T-helper 17 cell (primary cell): ENCODE measurements around the gene RARS2. TPM values are rescaled to one million over a fixed set of nuclear protein-coding genes. Genes with fewer than 3 reads are reported as not detected.

Experiments
- ATAC-seq: fragments of 150-1000 bp; cut with Tn5 transposase; 2 replicates; pipeline ENCODE4 v1.10.0; 2021; ENCODE audit warnings: mild to moderate bottlenecking, moderate library complexity
- DNase-seq, 3 donors: peaks; one replicate each; pipeline versions ENCODE4 v3.0.0 to v3.0.0-alpha.2; 2020 to 2021
- H3K9me3 ChIP-seq: one replicate; pipeline ENCODE4 v1.7.0; 2013; ENCODE audit warnings: low read length, mild to moderate bottlenecking; ENCODE audit not compliant: control insufficient read depth, poor library complexity, severe bottlenecking
- H3K27ac Mint-ChIP-seq: one replicate; pipeline ENCODE4 v1.8.0; 2022; ENCODE audit warnings: mild to moderate bottlenecking, moderate library complexity, mixed read lengths
- H3K27me3 Mint-ChIP-seq: one replicate; pipeline ENCODE4 v1.8.0; 2022; ENCODE audit warnings: mixed read lengths
- H3K36me3 Mint-ChIP-seq: one replicate; pipeline ENCODE4 v1.8.0; 2022; ENCODE audit warnings: low read depth, mixed read lengths
- H3K4me1 Mint-ChIP-seq: one replicate; pipeline ENCODE4 v1.8.0; 2022; ENCODE audit warnings: mild to moderate bottlenecking, mixed read lengths
- H3K4me3 Mint-ChIP-seq: one replicate; pipeline ENCODE4 v1.8.0; 2022; ENCODE audit warnings: mild to moderate bottlenecking, moderate library complexity, mixed read lengths
- total RNA-seq, 4 donors: library from RNA in 2 of 4; stranded (reverse) in 2 of 4; gene quantifications; one replicate each; pipeline ENCODE4 v1.2.3 and lab custom pipeline; 2022 to 2026

Gene RARS2
- total RNA-seq, 2 donors from 2014 or later: 22.8 to 26.6 TPM

DNA sequence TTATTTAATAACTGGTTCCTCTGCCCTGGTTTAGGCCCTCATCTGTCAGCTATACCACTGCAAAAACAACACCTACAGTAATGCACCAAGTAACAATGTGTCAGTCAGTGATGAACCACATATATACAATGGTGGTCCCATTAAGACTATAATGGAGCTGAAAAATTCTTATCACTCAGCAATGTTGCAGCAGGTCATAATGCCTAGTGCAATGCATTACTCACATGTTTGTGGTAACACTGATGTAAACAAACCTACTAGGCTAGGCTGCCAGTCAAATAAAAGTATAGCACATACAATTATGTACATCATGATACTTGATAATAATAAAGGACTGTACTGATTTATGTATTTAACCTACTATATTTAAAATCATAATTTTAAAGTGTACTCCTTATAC lies 31.3 kb downstream of the RARS2 start:
- Mint-ChIP-seq H3K36me3 (peaks cover 10% of the 10 kb centered on the region), H3K4me1 (peaks cover 11% of the 10 kb centered on the region), H3K27me3 (no peaks in the 10 kb centered on the region), H3K27ac (no peak overlapping the region), H3K4me3 (no peak overlapping the region)
- ATAC-seq (no peak), DNase-seq (no peak)
- no peaks in the 10 kb centered on the region for H3K9me3 ChIP-seq

DNA sequence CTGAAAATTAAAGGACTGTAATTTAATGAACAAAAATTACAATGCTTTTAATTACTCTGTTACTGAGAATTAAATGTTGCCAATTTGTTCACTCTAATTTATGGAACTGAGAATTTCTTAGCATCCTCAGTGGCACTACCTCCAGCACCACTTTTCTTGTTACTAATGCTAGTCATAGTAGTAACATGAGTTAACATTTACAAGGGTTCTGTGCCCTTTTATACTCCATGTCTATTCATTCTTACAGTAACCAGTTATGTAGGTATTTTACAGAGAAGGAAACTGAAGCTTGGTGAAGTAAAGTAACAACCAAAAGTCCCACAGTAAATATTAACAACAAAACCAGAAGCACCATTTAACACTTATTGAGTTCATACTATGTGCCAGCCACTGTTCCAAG lies 34.3 kb downstream of the RARS2 start:
- ATAC-seq: no peak
- H3K4me1 Mint-ChIP-seq: peaks cover 19% of the 10 kb centered on the region
- no peak for DNase-seq
- no peak overlapping the region for H3K27ac Mint-ChIP-seq
- no peaks in the 10 kb centered on the region for H3K27me3 Mint-ChIP-seq
- peaks cover 9% of the 10 kb centered on the region for H3K36me3 Mint-ChIP-seq
- no peaks in the 10 kb centered on the region for H3K9me3 ChIP-seq
- no peak overlapping the region for H3K4me3 Mint-ChIP-seq

DNA sequence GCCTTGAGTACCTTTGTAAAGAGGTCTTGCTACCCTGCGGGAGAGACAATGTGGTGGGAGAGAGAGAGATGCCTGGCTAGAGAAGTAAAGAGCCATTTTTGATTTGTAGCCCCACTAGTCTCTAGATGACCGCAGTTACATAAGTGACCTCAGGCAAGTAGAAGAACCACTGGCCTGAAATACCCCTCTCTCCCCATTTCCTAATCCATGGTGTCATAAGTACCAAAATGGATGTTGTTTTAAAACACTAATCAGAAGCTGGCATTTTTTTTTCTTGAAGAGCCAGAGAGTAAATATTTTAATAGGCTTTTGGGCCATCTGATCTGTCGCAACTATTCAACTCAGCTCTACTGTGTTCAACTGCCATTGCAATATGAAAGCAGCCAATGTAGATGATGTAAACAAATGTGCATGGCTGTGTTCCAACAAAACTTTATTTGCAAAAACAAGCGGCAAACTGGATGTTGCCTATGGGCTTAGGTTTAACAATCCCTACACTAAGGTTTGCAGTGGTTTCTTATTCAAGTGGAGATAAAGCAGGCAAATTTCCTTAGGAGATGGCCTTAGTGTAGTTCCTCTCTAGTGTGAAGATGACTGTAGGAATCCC lies 36.5 kb downstream of the RARS2 start:
- ATAC-seq (no peak), DNase-seq (no peak)
- H3K27me3 Mint-ChIP-seq: no peaks in the 10 kb centered on the region
- peaks cover 10% of the 10 kb centered on the region for H3K36me3 Mint-ChIP-seq
- peaks cover 20% of the 10 kb centered on the region for H3K4me1 Mint-ChIP-seq
- no peak overlapping the region for H3K4me3 Mint-ChIP-seq
- H3K9me3 ChIP-seq: no peaks in the 10 kb centered on the region
- peak overlapping the region; percentile 21 for H3K27ac Mint-ChIP-seq

DNA sequence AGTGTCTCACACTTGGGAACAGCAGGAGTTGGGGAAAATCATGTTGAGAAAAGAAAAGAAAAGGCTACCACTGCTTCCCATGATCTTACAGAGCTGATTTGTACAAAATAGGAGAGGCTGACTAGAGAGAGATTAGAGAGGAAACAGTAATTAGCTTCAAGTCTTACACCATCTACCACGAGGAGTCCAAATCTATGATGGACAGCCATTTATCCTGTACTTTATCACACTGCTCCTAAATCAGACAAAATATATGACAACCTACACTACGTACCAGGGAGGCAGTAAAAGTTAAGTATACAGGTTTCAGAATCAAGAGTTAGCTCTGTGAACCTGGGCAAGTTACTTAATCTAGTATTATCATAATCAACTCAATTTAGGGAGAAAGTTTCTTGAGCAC lies 38.0 kb downstream of the RARS2 start:
- peaks cover 8% of the 10 kb centered on the region for H3K36me3 Mint-ChIP-seq
- no peak overlapping the region for H3K4me3 Mint-ChIP-seq
- DNase-seq (no peak), ATAC-seq (no peak)
- H3K27me3 Mint-ChIP-seq: no peaks in the 10 kb centered on the region
- no peaks in the 10 kb centered on the region for H3K9me3 ChIP-seq
- H3K27ac Mint-ChIP-seq: peak overlapping the region; percentile 39
- H3K4me1 Mint-ChIP-seq: peaks cover 15% of the 10 kb centered on the region

DNA sequence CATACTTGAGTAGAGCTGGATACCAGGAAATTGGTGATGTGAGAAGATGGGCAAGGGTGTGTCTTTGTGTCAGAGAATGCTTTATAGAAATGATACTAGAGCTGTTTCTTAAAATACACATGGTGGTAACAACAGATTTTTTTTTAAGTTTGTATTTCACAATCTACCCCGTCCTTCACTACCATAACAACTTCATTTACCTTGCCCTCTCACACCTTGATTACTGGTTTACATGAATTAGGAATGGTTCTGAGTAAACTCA lies 45.4 kb downstream of the RARS2 start:
- H3K4me1 Mint-ChIP-seq: peaks cover 8% of the 10 kb centered on the region
- no peaks in the 10 kb centered on the region for H3K9me3 ChIP-seq
- ATAC-seq (no peak), DNase-seq (no peak)
- no peaks in the 10 kb centered on the region for H3K27me3 Mint-ChIP-seq
- peak overlapping the region; percentile 43 for H3K27ac Mint-ChIP-seq
- H3K4me3 Mint-ChIP-seq: no peak overlapping the region
- peaks cover 8% of the 10 kb centered on the region for H3K36me3 Mint-ChIP-seq

DNA sequence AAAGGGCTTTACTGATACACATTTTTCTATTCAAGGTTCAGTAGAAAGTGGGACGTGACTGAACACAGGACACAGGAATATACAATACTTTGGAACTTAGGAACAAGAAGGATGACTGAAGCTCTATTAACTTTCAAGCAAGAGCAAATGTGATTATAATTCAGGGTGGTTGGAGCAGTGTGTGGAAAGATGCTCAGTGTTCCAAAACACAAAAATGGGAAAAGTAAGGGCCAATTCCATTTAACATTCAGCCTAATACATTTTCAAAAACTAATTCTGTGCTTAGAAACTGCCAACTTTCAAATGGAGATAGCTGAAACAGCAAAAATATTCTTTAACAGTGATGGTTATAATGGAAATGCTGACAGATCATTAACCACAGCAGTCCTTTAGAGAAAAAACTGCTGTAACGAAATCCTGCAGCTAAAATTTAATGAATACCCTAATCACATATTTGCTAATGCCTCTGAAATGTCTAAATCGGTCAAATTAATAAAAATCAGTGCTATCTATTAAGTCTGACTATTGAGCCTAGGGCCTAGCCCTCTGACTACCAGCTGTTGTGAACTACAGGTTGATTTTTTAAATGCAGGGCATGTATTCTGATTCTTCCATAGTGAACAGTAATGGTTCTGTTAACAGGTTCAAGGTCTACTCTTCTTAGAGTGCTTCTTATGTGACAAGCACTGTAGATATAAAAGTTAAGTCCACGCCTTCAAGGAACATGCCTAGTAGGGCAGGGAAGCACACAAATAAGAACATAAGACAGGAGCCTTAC lies 45.9 kb downstream of the RARS2 start:
- Mint-ChIP-seq H3K4me3 (no peak overlapping the region), H3K36me3 (peaks cover 10% of the 10 kb centered on the region), H3K27me3 (no peaks in the 10 kb centered on the region), H3K27ac (no peak overlapping the region), H3K4me1 (peaks cover 8% of the 10 kb centered on the region)
- no peak for DNase-seq
- H3K9me3 ChIP-seq: no peaks in the 10 kb centered on the region
- no peak for ATAC-seq

DNA sequence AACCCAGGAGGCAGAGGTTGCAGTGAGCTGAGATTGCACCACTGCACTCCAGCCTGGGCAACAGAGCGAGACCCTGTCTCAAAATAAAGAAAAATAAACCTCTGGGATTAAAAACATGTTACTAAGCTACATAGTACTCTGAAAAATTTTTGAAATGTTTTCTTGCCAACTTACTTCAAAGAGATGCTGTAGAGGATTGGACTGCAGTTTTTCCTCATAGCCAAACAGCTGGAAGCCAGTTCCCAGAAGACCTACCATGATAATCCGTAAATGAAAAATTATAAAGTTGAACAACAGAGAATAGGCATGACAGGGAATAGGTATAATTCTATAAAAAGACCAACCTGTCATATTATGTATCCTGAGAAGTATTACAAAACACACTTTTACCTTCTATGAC lies 48.0 kb downstream of the RARS2 start:
- Mint-ChIP-seq H3K4me3 (no peak overlapping the region), H3K4me1 (peaks cover 8% of the 10 kb centered on the region), H3K36me3 (peaks cover 10% of the 10 kb centered on the region), H3K27ac (no peak overlapping the region), H3K27me3 (no peaks in the 10 kb centered on the region)
- DNase-seq: no peak
- no peak for ATAC-seq
- H3K9me3 ChIP-seq: no peaks in the 10 kb centered on the region

DNA sequence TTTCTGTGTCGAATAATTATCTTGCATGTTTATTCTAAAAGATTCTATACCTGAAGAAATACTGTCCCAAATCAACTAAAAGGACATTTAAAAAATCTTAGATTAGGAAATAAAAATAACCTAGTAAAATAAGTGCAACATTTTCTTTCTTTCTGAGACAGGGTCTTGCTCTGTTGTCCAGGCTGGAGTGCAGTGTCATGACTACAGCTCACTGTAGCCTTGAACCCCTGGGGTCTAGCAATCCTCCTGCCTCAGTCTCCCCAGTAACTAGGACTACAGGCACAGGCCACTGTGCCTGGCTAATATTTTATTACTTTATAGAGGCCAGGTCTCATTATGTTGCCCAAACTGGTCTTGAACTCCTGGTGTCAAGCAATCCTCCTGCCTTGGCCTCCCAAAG lies 48.7 kb downstream of the RARS2 start:
- DNase-seq (no peak), ATAC-seq (no peak)
- no peaks in the 10 kb centered on the region for H3K9me3 ChIP-seq
- Mint-ChIP-seq H3K27me3 (no peaks in the 10 kb centered on the region), H3K4me1 (peaks cover 4% of the 10 kb centered on the region), H3K27ac (no peak overlapping the region), H3K4me3 (no peak overlapping the region), H3K36me3 (peaks cover 9% of the 10 kb centered on the region)

DNA sequence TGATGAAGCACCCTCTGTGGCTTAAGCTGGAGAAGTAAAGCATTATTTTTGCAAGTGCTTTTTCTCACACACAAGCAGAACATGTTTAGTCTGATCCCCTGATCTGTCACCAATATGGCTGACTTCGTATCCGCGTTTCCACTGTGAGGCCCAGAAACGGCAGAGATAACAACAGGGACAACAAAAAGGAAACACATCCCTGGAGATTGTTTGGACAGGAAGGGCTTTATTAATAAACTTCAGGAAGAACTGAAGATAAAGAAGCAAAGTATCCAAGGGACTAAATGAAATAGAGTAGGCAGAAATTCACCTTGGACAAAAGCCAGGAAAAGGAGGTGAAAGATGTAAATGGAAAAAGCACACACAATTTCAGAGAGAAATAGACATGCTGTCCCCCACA lies 49.2 kb downstream of the RARS2 start:
- no peak for DNase-seq
- Mint-ChIP-seq H3K27ac (no peak overlapping the region), H3K36me3 (peaks cover 8% of the 10 kb centered on the region), H3K4me1 (peaks cover 2% of the 10 kb centered on the region), H3K4me3 (no peak overlapping the region), H3K27me3 (no peaks in the 10 kb centered on the region)
- H3K9me3 ChIP-seq: no peaks in the 10 kb centered on the region
- no peak for ATAC-seq

DNA sequence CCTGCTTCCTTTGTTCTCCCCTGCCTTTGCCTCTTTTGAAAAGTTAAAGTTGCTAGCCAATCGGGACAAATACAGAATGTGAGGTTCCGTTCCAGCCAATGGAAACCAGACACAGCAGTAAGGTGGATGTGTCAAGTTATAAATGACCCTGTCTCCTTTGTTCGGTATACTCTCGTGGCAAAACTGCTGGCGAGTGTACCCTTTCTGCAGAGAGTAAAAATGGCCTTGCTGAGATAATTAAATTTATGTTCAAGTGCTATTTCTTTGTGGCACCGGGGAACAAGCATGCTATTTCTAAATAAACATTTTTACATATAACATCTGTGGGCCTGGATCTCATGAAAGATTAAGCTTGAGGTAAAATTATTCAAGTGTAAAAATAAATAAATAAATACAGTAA lies 50.2 kb downstream of the RARS2 start:
- no peaks in the 10 kb centered on the region for H3K27me3 Mint-ChIP-seq
- no peaks in the 10 kb centered on the region for H3K9me3 ChIP-seq
- H3K4me3 Mint-ChIP-seq: no peak overlapping the region
- H3K4me1 Mint-ChIP-seq: peaks cover under 1% of the 10 kb centered on the region
- H3K27ac Mint-ChIP-seq: no peak overlapping the region
- ATAC-seq: no peak
- H3K36me3 Mint-ChIP-seq: peaks cover 6% of the 10 kb centered on the region
- DNase-seq: no peak

DNA sequence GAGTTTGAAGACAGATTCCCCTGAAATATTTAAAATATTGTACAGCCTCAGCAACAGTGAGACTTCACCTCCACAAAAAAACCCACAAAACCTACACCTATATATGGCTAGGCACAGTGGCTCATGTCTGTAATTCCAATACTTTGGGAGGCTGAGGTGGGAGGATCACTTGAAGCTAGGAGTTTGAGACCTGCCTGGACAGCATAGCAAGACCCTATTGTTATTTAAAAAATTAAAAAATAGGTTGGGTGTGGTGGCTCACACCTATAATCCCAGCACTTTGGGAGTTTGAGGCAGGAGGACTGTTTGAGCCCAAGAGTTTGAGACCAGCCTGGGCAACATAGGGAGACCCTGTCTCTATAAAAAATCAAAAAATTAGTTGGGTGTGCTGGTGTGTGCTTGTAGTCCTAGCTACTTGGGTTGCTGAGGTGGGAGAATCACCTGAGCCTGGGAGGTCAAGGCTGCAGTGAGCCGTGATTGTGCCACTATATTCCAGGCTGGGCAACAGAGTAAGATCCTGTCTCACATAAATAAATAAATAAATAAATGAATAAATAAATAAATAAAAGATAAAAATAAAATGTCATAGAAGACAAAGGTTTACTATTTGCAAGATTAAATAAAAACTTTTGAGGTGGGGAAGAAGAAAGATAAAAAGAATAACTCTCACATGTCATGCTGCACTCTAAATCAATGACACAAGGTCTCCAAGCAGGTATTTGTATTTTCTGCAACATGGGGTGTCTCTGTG lies 51.1 kb downstream of the RARS2 start:
- no peaks in the 10 kb centered on the region for H3K4me1 Mint-ChIP-seq
- H3K36me3 Mint-ChIP-seq: peaks cover 5% of the 10 kb centered on the region
- H3K4me3 Mint-ChIP-seq: no peak overlapping the region
- no peak overlapping the region for H3K27ac Mint-ChIP-seq
- H3K9me3 ChIP-seq: no peaks in the 10 kb centered on the region
- ATAC-seq (no peak), DNase-seq (no peak)
- H3K27me3 Mint-ChIP-seq: no peaks in the 10 kb centered on the region

DNA sequence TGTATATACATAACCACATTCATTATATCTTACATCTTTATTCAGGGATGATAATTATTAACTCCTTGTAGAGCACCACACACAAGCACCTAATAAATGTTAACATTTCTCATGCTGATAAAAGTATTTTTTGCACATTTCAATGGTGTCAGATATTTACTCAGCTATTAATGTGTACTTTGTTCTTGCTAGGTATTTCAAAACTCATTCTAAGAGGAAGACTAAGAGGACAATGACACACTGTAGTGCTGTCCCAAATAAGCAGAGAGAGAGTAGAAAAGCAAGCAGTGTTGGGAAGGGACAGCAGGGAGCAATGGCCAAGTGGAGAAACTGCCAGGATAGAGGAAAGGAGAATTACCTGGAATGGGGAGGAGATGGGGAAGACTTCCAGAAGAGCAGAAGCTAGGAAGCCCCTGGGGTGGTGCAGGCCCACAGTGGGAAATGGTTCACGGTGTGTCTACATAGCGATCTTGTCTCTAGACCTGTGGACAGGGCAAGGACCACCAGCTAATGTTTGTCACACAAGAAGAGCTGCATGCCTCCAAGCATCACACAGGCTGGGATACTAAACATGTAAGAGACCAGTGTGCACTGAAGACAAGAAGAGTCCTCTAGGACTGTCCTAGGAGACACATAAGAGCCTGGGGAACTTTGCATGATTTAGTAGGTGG lies 55.3 kb downstream of the RARS2 start:
- no peaks in the 10 kb centered on the region for H3K27me3 Mint-ChIP-seq
- no peak for DNase-seq
- H3K4me3 Mint-ChIP-seq: no peak overlapping the region
- H3K4me1 Mint-ChIP-seq: peaks cover 9% of the 10 kb centered on the region
- peaks cover 6% of the 10 kb centered on the region for H3K36me3 Mint-ChIP-seq
- peak overlapping the region; percentile 37 for H3K27ac Mint-ChIP-seq
- H3K9me3 ChIP-seq: no peaks in the 10 kb centered on the region
- no peak for ATAC-seq

DNA sequence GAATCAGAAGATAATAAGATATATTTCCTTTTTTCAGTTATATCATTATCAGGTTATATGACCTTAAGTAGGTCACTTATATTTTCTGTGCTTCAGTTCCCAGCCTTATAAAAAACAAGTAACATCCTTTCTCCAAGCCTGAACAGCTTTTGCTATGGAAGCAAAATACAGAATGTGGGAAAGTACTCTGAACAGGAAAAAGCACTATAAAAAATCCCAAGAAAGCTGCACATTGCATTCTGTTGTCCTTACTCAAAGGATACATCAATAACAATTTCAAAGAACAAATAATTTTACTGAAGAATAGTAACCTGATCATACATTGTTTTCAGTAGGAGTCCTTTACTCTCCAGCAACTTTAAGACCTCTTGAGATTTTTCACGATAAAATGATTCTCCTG lies 60.6 kb downstream of the RARS2 start:
- Mint-ChIP-seq H3K4me1 (peaks cover 17% of the 10 kb centered on the region), H3K36me3 (peaks cover 5% of the 10 kb centered on the region), H3K4me3 (no peak overlapping the region), H3K27ac (peak overlapping the region; percentile 69), H3K27me3 (no peaks in the 10 kb centered on the region)
- H3K9me3 ChIP-seq: no peaks in the 10 kb centered on the region
- ATAC-seq: no peak
- DNase-seq: no peak
